ENCODE measurements around the gene RIN2. TPM values are rescaled to one million over a fixed set of nuclear protein-coding genes. Genes with fewer than 3 reads are reported as not detected.

Gene RIN2
- total and polyA plus RNA-seq, 9 of the 15 experiments (the other 6 are each of a cell fraction or from before 2014, with no cell fraction given): 0.09 TPM; not detected in 8

DNA sequence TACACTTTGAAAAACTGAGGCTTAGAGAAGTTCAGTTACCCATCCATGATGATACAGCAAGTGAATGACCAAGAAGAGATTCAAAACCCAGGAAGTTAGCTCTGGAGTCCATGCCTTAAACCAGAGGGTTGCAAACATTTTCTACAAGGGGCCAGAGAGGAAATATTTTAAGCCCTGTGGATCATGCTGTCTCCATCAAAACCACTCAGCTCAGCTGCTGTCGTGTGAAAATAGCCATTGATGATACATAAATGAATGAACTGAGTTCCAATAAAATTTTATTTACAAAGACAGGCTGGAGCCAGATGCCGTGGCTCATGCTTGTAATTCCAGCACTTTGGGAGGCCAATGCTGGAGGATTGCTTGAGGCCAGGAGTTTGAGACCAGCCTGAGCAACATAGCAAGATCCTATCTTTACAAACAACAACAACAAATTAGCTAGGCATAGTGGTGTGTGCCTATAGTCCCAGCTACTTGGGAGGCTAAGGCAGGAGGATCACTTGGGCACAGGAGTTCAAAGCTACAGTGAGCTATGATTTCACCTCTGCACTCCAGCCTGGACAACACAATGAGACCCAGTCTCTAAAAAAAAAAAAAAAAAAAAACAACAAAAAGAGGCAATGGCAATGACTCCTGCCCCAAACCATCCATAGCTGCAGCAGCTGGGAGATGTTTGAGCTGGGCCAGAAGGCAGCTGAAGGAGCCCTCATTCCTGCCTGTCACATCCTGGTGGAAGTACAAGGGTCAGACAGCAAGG is 44.1 kb upstream of the RIN2 start:
- Histone ChIP-seq H3K27me3 (ENCODE audit: control insufficient read depth in 2 of 2, insufficient read depth in 2 of 2, low read length in 2 of 2) (no peaks in the 10 kb centered on the region; a peak in 1 of 5 replicates), H2AFZ (ENCODE audit: low read depth, low read length) (no peak overlapping the region), H3K9me3 (replicated peaks; ENCODE audit: control insufficient read depth, insufficient read depth, low read depth, low read length) (no peaks in the 10 kb centered on the region), H3K4me3 (no peak overlapping the region), H3K36me3 (ENCODE audit: control insufficient read depth, insufficient read depth, low read length) (no peaks in the 10 kb centered on the region), H3K27ac (ENCODE audit: extremely low read depth, low read depth, low read length) (no peak overlapping the region), H3K9ac (ENCODE audit: insufficient read depth in 1 of 2, low read depth in 2 of 2, low read length in 2 of 2) (no peak overlapping the region), H3K4me2 (ENCODE audit: insufficient read depth, low read length) (no peak overlapping the region), H3K4me1 (replicated peaks in 1 of 2; ENCODE audit: control insufficient read depth in 2 of 2, insufficient read depth in 2 of 2, low read length in 2 of 2) (no peaks in the 10 kb centered on the region), H3K79me2 (ENCODE audit: control insufficient read depth, insufficient read depth, low read length) (no peaks in the 10 kb centered on the region), H4K20me1 (replicated peaks; ENCODE audit: control insufficient read depth, insufficient read depth, low read length) (no peaks in the 10 kb centered on the region), H3K9me1 (ENCODE audit: control insufficient read depth, insufficient read depth, low read length) (no peaks in the 10 kb centered on the region)
- POLR2A ChIA-PET: no interaction called here
- FAIRE-seq (no peak), ATAC-seq (no peak), DNase-seq (ENCODE audit: extremely low read depth in 1 of 4, low spot score in 3 of 4) (no peak)
- WGBS (ENCODE audit: insufficient coverage, low coverage, missing lambda C conversion rate): 0% methylated on average over 2 of the region's 2 CpGs
- intact Hi-C loops (cut with micrococcal nuclease) (no loop called here), in situ Hi-C loops (cut with MboI) (no loop called here)
- CTCF ChIA-PET (ENCODE audit: low intra/inter-chr PET ratio): no interaction called here
- no TSS peak for BruUV-seq (replicated peaks)
- no peak for TF ChIP-seq POLR3A (IDR thresholded peaks at IDR 0.05; ENCODE audit: borderline replicate concordance, extremely low read depth, insufficient read depth, insufficient read length)
- TF ChIP-seq, protein P1, sequence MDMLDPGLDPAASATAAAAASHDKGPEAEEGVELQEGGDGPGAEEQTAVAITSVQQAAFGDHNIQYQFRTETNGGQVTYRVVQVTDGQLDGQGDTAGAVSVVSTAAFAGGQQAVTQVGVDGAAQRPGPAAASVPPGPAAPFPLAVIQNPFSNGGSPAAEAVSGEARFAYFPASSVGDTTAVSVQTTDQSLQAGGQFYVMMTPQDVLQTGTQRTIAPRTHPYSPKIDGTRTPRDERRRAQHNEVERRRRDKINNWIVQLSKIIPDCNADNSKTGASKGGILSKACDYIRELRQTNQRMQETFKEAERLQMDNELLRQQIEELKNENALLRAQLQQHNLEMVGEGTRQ (CRISPR knock-in tag; IDR thresholded peaks at IDR 0.05): no peak
- no peak for TF ChIP-seq ZBED1 (IDR thresholded peaks at IDR 0.05)
- TF ChIP-seq SIN3A (IDR thresholded peaks at IDR 0.05; ENCODE audit: borderline replicate concordance in 2 of 2, control insufficient read depth in 1 of 2, low read depth in 2 of 2, low read length in 2 of 2): no peak
- TF ChIP-seq, protein P2, sequence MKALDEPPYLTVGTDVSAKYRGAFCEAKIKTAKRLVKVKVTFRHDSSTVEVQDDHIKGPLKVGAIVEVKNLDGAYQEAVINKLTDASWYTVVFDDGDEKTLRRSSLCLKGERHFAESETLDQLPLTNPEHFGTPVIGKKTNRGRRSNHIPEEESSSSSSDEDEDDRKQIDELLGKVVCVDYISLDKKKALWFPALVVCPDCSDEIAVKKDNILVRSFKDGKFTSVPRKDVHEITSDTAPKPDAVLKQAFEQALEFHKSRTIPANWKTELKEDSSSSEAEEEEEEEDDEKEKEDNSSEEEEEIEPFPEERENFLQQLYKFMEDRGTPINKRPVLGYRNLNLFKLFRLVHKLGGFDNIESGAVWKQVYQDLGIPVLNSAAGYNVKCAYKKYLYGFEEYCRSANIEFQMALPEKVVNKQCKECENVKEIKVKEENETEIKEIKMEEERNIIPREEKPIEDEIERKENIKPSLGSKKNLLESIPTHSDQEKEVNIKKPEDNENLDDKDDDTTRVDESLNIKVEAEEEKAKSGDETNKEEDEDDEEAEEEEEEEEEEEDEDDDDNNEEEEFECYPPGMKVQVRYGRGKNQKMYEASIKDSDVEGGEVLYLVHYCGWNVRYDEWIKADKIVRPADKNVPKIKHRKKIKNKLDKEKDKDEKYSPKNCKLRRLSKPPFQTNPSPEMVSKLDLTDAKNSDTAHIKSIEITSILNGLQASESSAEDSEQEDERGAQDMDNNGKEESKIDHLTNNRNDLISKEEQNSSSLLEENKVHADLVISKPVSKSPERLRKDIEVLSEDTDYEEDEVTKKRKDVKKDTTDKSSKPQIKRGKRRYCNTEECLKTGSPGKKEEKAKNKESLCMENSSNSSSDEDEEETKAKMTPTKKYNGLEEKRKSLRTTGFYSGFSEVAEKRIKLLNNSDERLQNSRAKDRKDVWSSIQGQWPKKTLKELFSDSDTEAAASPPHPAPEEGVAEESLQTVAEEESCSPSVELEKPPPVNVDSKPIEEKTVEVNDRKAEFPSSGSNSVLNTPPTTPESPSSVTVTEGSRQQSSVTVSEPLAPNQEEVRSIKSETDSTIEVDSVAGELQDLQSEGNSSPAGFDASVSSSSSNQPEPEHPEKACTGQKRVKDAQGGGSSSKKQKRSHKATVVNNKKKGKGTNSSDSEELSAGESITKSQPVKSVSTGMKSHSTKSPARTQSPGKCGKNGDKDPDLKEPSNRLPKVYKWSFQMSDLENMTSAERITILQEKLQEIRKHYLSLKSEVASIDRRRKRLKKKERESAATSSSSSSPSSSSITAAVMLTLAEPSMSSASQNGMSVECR (CRISPR knock-in tag; IDR thresholded peaks at IDR 0.05): no peak
- no peak for TF ChIP-seq DACH1 (IDR thresholded peaks at IDR 0.05; ENCODE audit: partially characterized antibody)
- no peak for TF ChIP-seq ZNF696 (CRISPR knock-in tag; conservative IDR thresholded peaks at IDR 0.05)
- TF ChIP-seq, protein P3, sequence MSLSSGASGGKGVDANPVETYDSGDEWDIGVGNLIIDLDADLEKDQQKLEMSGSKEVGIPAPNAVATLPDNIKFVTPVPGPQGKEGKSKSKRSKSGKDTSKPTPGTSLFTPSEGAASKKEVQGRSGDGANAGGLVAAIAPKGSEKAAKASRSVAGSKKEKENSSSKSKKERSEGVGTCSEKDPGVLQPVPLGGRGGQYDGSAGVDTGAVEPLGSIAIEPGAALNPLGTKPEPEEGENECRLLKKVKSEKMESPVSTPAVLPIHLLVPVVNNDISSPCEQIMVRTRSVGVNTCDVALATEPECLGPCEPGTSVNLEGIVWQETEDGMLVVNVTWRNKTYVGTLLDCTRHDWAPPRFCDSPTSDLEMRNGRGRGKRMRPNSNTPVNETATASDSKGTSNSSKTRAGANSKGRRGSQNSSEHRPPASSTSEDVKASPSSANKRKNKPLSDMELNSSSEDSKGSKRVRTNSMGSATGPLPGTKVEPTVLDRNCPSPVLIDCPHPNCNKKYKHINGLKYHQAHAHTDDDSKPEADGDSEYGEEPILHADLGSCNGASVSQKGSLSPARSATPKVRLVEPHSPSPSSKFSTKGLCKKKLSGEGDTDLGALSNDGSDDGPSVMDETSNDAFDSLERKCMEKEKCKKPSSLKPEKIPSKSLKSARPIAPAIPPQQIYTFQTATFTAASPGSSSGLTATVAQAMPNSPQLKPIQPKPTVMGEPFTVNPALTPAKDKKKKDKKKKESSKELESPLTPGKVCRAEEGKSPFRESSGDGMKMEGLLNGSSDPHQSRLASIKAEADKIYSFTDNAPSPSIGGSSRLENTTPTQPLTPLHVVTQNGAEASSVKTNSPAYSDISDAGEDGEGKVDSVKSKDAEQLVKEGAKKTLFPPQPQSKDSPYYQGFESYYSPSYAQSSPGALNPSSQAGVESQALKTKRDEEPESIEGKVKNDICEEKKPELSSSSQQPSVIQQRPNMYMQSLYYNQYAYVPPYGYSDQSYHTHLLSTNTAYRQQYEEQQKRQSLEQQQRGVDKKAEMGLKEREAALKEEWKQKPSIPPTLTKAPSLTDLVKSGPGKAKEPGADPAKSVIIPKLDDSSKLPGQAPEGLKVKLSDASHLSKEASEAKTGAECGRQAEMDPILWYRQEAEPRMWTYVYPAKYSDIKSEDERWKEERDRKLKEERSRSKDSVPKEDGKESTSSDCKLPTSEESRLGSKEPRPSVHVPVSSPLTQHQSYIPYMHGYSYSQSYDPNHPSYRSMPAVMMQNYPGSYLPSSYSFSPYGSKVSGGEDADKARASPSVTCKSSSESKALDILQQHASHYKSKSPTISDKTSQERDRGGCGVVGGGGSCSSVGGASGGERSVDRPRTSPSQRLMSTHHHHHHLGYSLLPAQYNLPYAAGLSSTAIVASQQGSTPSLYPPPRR (CRISPR knock-in tag; IDR thresholded peaks at IDR 0.05; ENCODE audit: borderline replicate concordance): no peak
- TF ChIP-seq ZNF124 (CRISPR knock-in tag; IDR thresholded peaks at IDR 0.05): no peak
